22Rv1 (cell line): ENCODE measurements around the gene NTRK3.

Experiments used
- H3K27ac ChIP-seq: fragments of 450-650 bp; 2 replicates; pipeline ENCODE4 v1.5.1; 2017
- ZFX ChIP-seq: fragments of 450-650 bp; IDR thresholded peaks from 2 replicates; pipeline ENCODE4 v1.6.1; 2017; ENCODE audit warnings: antibody characterized with exemption, borderline replicate concordance
- TF ChIP-seq, protein P1 (sequence below): fragments of 450-650 bp; IDR thresholded peaks from 2 replicates; pipeline ENCODE4 v1.5.1; 2017; ENCODE audit warnings: mild to moderate bottlenecking

The NTRK3 gene

DNA sequence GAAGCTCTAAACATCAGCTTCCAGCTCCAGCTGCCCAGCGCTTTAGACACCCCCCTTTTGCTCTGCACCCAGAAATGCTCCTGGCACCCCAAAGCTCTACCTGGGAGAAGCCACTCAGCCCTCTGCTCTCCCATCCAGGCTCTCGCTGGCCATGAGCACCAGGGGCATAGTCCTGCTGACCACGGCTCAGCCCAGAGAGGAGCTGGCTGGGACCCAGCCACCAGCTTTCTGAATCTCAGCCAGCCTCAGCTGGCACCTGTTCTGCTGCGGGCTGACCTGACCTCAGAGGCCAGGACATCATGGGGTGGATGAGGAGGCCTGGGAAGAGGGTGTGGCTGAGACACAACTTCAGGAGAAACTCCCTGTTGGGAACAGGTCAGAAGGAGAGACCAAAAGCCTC, 8.6 kb downstream of the NTRK3 start:
- TF ChIP-seq ZFX, result no peak
- TF ChIP-seq, protein P1, sequence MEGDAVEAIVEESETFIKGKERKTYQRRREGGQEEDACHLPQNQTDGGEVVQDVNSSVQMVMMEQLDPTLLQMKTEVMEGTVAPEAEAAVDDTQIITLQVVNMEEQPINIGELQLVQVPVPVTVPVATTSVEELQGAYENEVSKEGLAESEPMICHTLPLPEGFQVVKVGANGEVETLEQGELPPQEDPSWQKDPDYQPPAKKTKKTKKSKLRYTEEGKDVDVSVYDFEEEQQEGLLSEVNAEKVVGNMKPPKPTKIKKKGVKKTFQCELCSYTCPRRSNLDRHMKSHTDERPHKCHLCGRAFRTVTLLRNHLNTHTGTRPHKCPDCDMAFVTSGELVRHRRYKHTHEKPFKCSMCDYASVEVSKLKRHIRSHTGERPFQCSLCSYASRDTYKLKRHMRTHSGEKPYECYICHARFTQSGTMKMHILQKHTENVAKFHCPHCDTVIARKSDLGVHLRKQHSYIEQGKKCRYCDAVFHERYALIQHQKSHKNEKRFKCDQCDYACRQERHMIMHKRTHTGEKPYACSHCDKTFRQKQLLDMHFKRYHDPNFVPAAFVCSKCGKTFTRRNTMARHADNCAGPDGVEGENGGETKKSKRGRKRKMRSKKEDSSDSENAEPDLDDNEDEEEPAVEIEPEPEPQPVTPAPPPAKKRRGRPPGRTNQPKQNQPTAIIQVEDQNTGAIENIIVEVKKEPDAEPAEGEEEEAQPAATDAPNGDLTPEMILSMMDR, result no peak
- no peak overlapping the region for H3K27ac ChIP-seq

GRCh38 chr15:88246666-88247446, 9.7 kb downstream of the NTRK3 start:
- H3K27ac ChIP-seq, result no peak overlapping the region
- no peak for TF ChIP-seq ZFX
- TF ChIP-seq, protein P1, result peak; percentile 96

DNA sequence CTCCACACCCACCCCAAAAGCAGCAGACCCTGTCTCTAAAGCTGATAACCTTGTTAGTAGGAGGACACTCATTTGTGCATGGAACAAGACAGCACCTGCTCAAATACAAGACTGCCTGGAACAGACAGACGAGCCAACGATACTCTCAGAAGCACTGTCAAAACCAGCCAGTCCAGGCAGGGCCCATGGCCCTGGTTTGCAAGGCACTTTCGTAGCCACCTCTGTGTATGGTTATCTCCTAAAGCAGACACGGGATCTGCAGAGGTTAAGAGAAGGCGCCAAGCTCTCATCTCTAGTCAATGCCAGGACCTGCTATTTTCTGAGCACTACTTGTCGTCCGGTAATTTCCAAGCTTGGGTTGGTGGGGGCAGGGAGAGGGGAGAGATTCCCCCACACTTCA, 10.5 kb downstream of the NTRK3 start:
- TF ChIP-seq ZFX, result no peak
- TF ChIP-seq, protein P1, result no peak
- no peak overlapping the region for H3K27ac ChIP-seq

DNA sequence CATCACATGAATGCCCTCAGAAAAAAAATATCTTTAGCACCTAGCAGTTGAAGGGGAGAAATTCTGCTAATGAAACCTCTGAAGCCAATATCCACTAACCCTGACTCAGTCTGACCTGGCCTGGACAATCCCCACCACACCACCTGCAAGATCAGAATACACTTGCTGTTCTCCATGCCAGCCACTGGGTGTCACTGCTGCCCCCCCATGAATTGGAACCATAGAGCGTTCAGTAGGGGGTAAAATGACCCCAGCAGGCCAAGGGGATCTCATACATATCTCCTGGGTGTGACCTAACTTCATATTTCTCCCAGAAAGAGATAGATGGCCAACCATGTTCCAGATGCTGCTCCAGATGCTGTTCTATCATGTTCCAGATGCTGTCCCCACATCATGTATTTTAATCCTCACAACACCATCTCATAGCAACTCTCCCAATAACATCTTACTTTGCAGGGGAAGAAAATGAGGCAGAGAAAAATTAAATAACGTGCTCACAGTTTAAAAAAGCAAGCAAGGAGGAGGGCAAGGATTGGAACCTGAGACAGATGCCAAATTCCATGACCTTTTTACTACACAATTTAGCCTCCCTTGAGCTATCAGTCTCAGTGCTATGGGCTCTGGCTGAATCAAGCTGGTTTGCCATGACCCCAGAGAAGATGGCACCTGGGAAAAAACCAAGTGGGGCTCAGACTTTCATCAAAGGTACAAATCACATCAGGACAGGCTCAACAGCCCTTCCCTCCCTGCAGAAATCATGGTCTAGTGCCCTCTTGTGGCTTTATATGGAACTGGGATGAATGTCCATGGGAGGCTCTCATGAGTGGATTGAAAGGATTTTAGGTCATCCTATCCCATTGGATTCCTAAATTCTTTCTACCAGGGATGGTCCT, 12.4 kb downstream of the NTRK3 start:
- no peak overlapping the region for H3K27ac ChIP-seq
- no peak for TF ChIP-seq ZFX
- TF ChIP-seq, protein P1, result peak; percentile 76

- TF ChIP-seq, protein P1, result no peak
- TF ChIP-seq ZFX, result no peak
- no peak overlapping the region for H3K27ac ChIP-seq
Observed at GRCh38 chr15:88242586-88243555, 13.7 kb downstream of the NTRK3 start.

DNA sequence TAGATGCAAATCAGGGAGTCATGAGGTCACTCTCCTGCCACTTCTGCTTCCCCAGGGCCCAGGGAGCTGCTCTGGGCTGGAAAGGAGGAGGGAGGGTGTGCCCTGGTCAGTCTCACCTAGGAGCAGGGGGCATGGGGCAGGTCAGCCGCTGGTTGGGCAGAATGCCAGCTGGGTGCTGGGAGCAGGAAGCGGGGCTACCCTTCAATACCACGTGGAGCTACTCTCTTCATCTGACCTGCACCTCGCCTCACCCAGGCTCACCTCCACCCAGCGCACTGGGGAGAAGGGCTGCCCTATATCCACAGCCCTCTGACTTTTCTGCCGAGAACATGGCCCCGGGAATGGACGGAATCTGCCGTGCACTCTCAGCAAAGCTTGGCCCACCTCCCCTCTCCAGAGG, 15.1 kb downstream of the NTRK3 start:
- TF ChIP-seq ZFX, result no peak
- TF ChIP-seq, protein P1, result no peak
- no peak overlapping the region for H3K27ac ChIP-seq
